H9 (cell line): ENCODE data around the gene TM4SF5. TPM values are rescaled to one million over a fixed set of nuclear protein-coding genes. Genes with fewer than 3 reads are reported as not detected.

Experiments
- DNase-seq: peaks from one replicate; pipeline ENCODE4 v3.0.0-alpha.2; 2017
- H2AFZ ChIP-seq: one replicate; pipeline ENCODE4 v1.6.1; 2013; ENCODE audit warnings: mild to moderate bottlenecking, low read length, control low read depth, moderate library complexity
- H2AK5ac ChIP-seq: 2 replicates; pipeline ENCODE4 v1.6.1; 2013; ENCODE audit warnings: low read length, control low read depth, mixed read lengths; ENCODE audit not compliant: insufficient read length
- H2BK120ac ChIP-seq: one replicate; pipeline ENCODE4 v1.6.1; 2013; ENCODE audit warnings: low read depth, mild to moderate bottlenecking, low read length, control low read depth, inconsistent platforms; ENCODE audit not compliant: poor library complexity, severe bottlenecking
- H2BK12ac ChIP-seq: 2 replicates; pipeline ENCODE4 v1.6.1; 2013; ENCODE audit warnings: low read length, control low read depth, mixed read lengths, low read depth; ENCODE audit not compliant: insufficient read length
- H2BK15ac ChIP-seq: 2 replicates; pipeline ENCODE4 v1.6.1; 2013; ENCODE audit warnings: low read depth, low read length, control low read depth
- H2BK20ac ChIP-seq: one replicate; pipeline ENCODE4 v1.6.1; 2013; ENCODE audit warnings: low read depth, mild to moderate bottlenecking, low read length, control low read depth, inconsistent platforms; ENCODE audit not compliant: poor library complexity, severe bottlenecking
- H2BK5ac ChIP-seq: 2 replicates; pipeline ENCODE4 v1.6.1; 2013; ENCODE audit warnings: low read length, control low read depth, mixed read lengths; ENCODE audit not compliant: insufficient read length
- H3K14ac ChIP-seq: 2 replicates; pipeline ENCODE4 v1.6.1; 2013; ENCODE audit warnings: low read length, control low read depth; ENCODE audit not compliant: insufficient read depth
- H3K18ac ChIP-seq: 2 replicates; pipeline ENCODE4 v1.6.1; 2013; ENCODE audit warnings: low read depth, mild to moderate bottlenecking, mixed read lengths, low read length, control low read depth; ENCODE audit not compliant: insufficient read length
- H3K23ac ChIP-seq: 2 replicates; pipeline ENCODE4 v1.6.1; 2013; ENCODE audit warnings: low read length, control low read depth, mixed read lengths, low read depth; ENCODE audit not compliant: insufficient read length
- H3K23me2 ChIP-seq: 2 replicates; pipeline ENCODE4 v1.6.1; 2013; ENCODE audit warnings: low read depth, mild to moderate bottlenecking, mixed read lengths, low read length, control low read depth; ENCODE audit not compliant: insufficient read length, poor library complexity, severe bottlenecking
- H3K27ac ChIP-seq: 2 replicates; pipeline ENCODE4 v1.5.1; 2013; ENCODE audit warnings: low read length, control low read depth, mixed read lengths, low read depth; ENCODE audit not compliant: insufficient read length
- H3K27me3 ChIP-seq: 2 replicates; pipeline ENCODE4 v1.6.1; 2013; ENCODE audit warnings: low read length, control low read depth, inconsistent platforms; ENCODE audit not compliant: insufficient read depth
- H3K4ac ChIP-seq: 2 replicates; pipeline ENCODE4 v1.6.1; 2013; ENCODE audit warnings: low read depth, mild to moderate bottlenecking, control low read depth, inconsistent platforms, low read length, moderate library complexity
- H3K4me1 ChIP-seq: 2 replicates; pipeline ENCODE4 v1.6.1; 2013; ENCODE audit warnings: low read length, control low read depth, inconsistent platforms; ENCODE audit not compliant: insufficient read depth
- H3K4me2 ChIP-seq: 2 replicates; pipeline ENCODE4 v1.6.1; 2013; ENCODE audit warnings: low read length, control low read depth, mixed read lengths; ENCODE audit not compliant: insufficient read length, insufficient read depth
- H3K56ac ChIP-seq: 2 replicates; pipeline ENCODE4 v1.6.1; 2013; ENCODE audit warnings: low read depth, mild to moderate bottlenecking, mixed read lengths, low read length, control low read depth; ENCODE audit not compliant: insufficient read length
- H3K79me1 ChIP-seq: 2 replicates; pipeline ENCODE4 v1.6.1; 2013; ENCODE audit warnings: low read depth, mild to moderate bottlenecking, moderate library complexity, low read length, control low read depth, inconsistent platforms; ENCODE audit not compliant: insufficient read depth, poor library complexity, severe bottlenecking
- H3K79me2 ChIP-seq: 2 replicates; pipeline ENCODE4 v1.6.1; 2013; ENCODE audit warnings: low read length, control low read depth, inconsistent platforms; ENCODE audit not compliant: insufficient read depth
- H3K9ac ChIP-seq: 2 replicates; pipeline ENCODE4 v1.6.1; 2013; ENCODE audit warnings: low read length, control low read depth, mixed read lengths; ENCODE audit not compliant: insufficient read length; ENCODE audit errors: extremely low read depth
- H3K9me3 ChIP-seq: one replicate; pipeline ENCODE4 v1.6.1; 2013; ENCODE audit warnings: low read depth, low read length, inconsistent platforms; ENCODE audit not compliant: control insufficient read depth
- H3T11ph ChIP-seq: one replicate; pipeline ENCODE4 v1.6.1; 2013; ENCODE audit warnings: mild to moderate bottlenecking, low read length, control low read depth, inconsistent platforms
- H4K20me1 ChIP-seq: one replicate; pipeline ENCODE4 v1.6.1; 2013; ENCODE audit not compliant: control insufficient read depth, insufficient read length, insufficient read depth
- H4K5ac ChIP-seq: 2 replicates; pipeline ENCODE4 v1.6.1; 2013; ENCODE audit warnings: low read depth, mild to moderate bottlenecking, mixed read lengths, low read length, control low read depth; ENCODE audit not compliant: insufficient read length
- H4K8ac ChIP-seq: replicated peaks from 2 replicates; pipeline ENCODE4 v1.6.1; 2013; ENCODE audit warnings: low read length, control low read depth, mixed read lengths, low read depth; ENCODE audit not compliant: insufficient read length
- H4K91ac ChIP-seq: 2 replicates; pipeline ENCODE4 v1.6.1; 2013; ENCODE audit warnings: low read depth, mild to moderate bottlenecking, moderate library complexity, mixed read lengths, low read length, control low read depth; ENCODE audit not compliant: insufficient read length
- H3K27ac Mint-ChIP-seq, 3 experiments: 2 replicates in 2 of 3; 3 replicates in 1 of 3; pipeline ENCODE4 v1.8.0; 2020 to 2021; ENCODE audit warnings: mixed read lengths in 3 of 3, mild to moderate bottlenecking in 1 of 3, moderate library complexity in 1 of 3
- H3K27me3 Mint-ChIP-seq: 2 replicates; pipeline ENCODE4 v1.8.0; 2021; ENCODE audit warnings: low read depth, mild to moderate bottlenecking, moderate library complexity, mixed read lengths
- H3K36me3 Mint-ChIP-seq, 3 experiments: 2 replicates in 2 of 3; 3 replicates in 1 of 3; pipeline ENCODE4 v1.8.0; 2020 to 2021; ENCODE audit warnings: low read depth in 3 of 3, mixed read lengths in 3 of 3; ENCODE audit not compliant: insufficient read depth in 1 of 3
- H3K4me1 Mint-ChIP-seq, 2 experiments: 2 replicates each; pipeline ENCODE4 v1.8.0; 2020; ENCODE audit warnings: mixed read lengths in 2 of 2
- H3K4me3 Mint-ChIP-seq, 2 experiments: 2 replicates in 1 of 2; 3 replicates in 1 of 2; pipeline ENCODE4 v1.8.0; 2020 to 2021; ENCODE audit warnings: mild to moderate bottlenecking in 2 of 2, mixed read lengths in 2 of 2, moderate library complexity in 1 of 2
- H3K9me3 Mint-ChIP-seq, 2 experiments: 2 replicates in 1 of 2; 3 replicates in 1 of 2; pipeline ENCODE4 v1.8.0; 2020; ENCODE audit warnings: mild to moderate bottlenecking in 2 of 2, mixed read lengths in 2 of 2, moderate library complexity in 1 of 2
- WGBS: extraction: QIAGEN DNeasy Blood & Tissue Kit; methylation state at CpG from one replicate; pipeline ENCODE4 v1.1.7; 2013; ENCODE audit warnings: missing lambda C conversion rate, low lambda C conversion rate, mixed read lengths; ENCODE audit not compliant: insufficient read length; ENCODE audit errors: extremely low coverage; 5-methylcytosine and 5-hydroxymethylcytosine counted together
- total RNA-seq: library from RNA; stranded (reverse); gene quantifications from 2 replicates; pipeline ENCODE4 v1.2.1, GENCODE V29; 2021
- TF ChIP-seq, protein P1 (sequence below): fragments of 200-600 bp; sonication (generic); conservative IDR thresholded peaks from 3 replicates; pipeline ENCODE4 v1.8.0; 2021; ENCODE audit warnings: antibody characterized with exemption, mild to moderate bottlenecking

Gene TM4SF5
- total RNA-seq, 1 experiment from 2014 or later: not detected

DNA sequence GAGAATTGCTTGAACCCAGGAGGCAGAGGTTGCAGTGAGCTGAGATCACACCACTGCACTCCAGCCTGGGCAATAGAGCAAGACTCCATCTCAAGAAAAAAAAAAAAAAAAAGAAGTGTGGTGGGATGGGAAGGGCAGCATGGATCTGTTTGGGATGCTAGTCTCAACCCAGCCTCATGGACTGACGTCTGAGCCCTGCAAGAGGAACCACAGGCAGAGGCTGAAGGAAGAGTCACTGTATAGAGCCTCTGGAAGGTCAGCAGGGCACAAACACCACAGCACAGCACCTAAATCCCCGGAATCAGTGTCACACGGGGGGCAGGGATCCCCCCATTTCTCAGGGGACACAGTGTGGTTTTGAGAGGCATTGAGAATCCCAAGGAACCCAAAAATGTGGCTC, 21.1 kb upstream of the TM4SF5 start:
- H3K36me3 Mint-ChIP-seq: no peaks in the 10 kb centered on the region
- Histone ChIP-seq H4K91ac (no peak overlapping the region), H2AFZ (no peak overlapping the region), H3T11ph (no peak overlapping the region), H2BK15ac (no peak overlapping the region), H3K4me1 (no peaks in the 10 kb centered on the region), H4K5ac (no peak overlapping the region), H3K18ac (no peak overlapping the region), H3K9me3 (no peaks in the 10 kb centered on the region), H2BK20ac (no peak overlapping the region), H3K27ac (no peak overlapping the region), H2AK5ac (no peak overlapping the region), H2BK5ac (no peak overlapping the region), H4K8ac (no peak overlapping the region), H3K27me3 (no peaks in the 10 kb centered on the region; the same call in 1 of the 2 replicates), H3K79me1 (no peaks in the 10 kb centered on the region), H3K9ac (no peak overlapping the region), H3K56ac (no peak overlapping the region), H2BK12ac (no peak overlapping the region), H3K23me2 (no peaks in the 10 kb centered on the region), H3K23ac (no peak overlapping the region), H4K20me1 (no peaks in the 10 kb centered on the region), H3K14ac (no peak overlapping the region), H2BK120ac (no peak overlapping the region), H3K4ac (no peak overlapping the region), H3K4me2 (no peak overlapping the region), H3K79me2 (no peaks in the 10 kb centered on the region)
- H3K27me3 Mint-ChIP-seq: peaks cover 59% of the 10 kb centered on the region
- no peaks in the 10 kb centered on the region for H3K9me3 Mint-ChIP-seq
- DNase-seq: no peak
- WGBS: no CpG with 5 or more reads among the region's 3 CpGs
- H3K4me1 Mint-ChIP-seq: peaks cover 13 to 16% of the 10 kb centered on the region in 2 experiments
- no peak overlapping the region for H3K27ac Mint-ChIP-seq
- no peak overlapping the region for H3K4me3 Mint-ChIP-seq
- TF ChIP-seq, protein P1, sequence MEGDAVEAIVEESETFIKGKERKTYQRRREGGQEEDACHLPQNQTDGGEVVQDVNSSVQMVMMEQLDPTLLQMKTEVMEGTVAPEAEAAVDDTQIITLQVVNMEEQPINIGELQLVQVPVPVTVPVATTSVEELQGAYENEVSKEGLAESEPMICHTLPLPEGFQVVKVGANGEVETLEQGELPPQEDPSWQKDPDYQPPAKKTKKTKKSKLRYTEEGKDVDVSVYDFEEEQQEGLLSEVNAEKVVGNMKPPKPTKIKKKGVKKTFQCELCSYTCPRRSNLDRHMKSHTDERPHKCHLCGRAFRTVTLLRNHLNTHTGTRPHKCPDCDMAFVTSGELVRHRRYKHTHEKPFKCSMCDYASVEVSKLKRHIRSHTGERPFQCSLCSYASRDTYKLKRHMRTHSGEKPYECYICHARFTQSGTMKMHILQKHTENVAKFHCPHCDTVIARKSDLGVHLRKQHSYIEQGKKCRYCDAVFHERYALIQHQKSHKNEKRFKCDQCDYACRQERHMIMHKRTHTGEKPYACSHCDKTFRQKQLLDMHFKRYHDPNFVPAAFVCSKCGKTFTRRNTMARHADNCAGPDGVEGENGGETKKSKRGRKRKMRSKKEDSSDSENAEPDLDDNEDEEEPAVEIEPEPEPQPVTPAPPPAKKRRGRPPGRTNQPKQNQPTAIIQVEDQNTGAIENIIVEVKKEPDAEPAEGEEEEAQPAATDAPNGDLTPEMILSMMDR: no peak
